Stimulated activated CD8-positive, alpha-beta memory T cell treated with anti-CD3 and anti-CD28 coated beads, Interleukin-7, amount 100 ng/mL, for 1 hour (primary cell): ENCODE data around the gene ZNF22.

ENCODE experiments used
- DNase-seq, 2 donors: peaks; one replicate each; pipeline ENCODE4 v3.0.0-alpha.2; 2020; ENCODE audit warnings: low read depth in 2 of 2

The ZNF22 gene

GRCh38 chr10:45015590-45015989 lies 14.9 kb downstream of the ZNF22 start:
- DNase-seq, result no peak

- DNase-seq, result no peak
Observed at GRCh38 chr10:45023426-45023825, 22.7 kb downstream of the ZNF22 start.

GRCh38 chr10:45034301-45034700 lies 33.6 kb downstream of the ZNF22 start:
- DNase-seq, result no peak

GRCh38 chr10:45035673-45036072 lies 35.0 kb downstream of the ZNF22 start:
- DNase-seq, result no peak

GRCh38 chr10:45040921-45041542 lies 40.3 kb downstream of the ZNF22 start:
- DNase-seq, result no peak

- no peak for DNase-seq
Observed at GRCh38 chr10:45044290-45044689, 43.6 kb downstream of the ZNF22 start.

GRCh38 chr10:45050551-45051235 lies 50.0 kb downstream of the ZNF22 start:
- DNase-seq, result no peak

- no peak for DNase-seq
Observed at GRCh38 chr10:45052700-45053099, 52.0 kb downstream of the ZNF22 start.

GRCh38 chr10:45053569-45054100 lies 52.9 kb downstream of the ZNF22 start:
- no peak for DNase-seq
